Suppressor macrophage treated with lipopolysaccharide for 4 hours (primary cell): ENCODE results near the gene GNAO1.

Source experiments
- DNase-seq: peaks from one replicate; pipeline ENCODE4 v3.0.0-alpha.2; 2020

Gene GNAO1

DNA sequence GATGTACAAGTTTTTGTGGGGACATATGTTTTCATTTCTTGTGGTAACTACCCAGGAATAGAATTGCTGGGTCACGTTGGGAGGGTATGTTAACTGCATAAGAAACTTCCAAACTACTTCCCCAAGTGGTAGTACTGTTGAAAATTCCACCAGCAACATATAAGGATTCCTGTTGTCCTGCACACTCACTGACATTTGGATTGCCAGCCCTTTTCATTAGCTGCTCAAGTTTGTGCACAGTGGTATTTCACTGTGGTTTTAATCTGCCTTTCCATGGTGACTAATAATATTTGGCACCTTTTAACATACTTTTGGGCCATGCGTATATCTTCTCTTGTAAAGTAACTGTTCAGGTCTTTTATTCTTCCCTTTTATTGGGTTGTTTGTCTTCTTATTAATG lies 103.3 kb downstream of the GNAO1 start:
- DNase-seq, result no peak

DNA sequence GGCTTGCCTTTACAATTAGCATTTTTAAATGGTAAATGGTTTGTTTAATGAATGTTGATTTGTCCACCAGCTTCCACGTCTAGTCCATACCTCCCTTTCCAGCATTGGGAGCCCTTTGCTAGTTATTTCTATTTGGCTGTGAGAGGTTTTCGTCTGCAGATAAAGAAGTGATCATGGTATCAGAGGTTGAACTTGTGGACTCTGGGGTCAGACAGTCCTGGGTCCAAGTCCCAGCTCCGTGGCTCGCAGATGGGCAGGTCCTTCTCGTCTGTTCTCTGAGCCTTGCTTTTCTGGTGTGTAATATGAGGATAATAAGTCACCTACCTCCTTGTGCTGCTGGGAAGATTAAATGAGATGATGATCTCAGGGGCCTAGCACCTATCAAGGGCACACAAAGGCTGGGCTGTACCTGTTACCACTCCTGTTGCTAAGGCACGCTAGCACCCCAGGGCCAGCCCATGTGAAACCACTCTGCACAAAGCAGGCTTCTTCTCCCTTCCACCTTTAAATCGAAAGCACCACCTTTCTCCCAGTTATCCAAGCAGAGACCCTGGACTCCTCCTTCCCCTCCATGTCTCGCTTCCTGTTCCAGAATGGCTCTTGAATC lies 103.9 kb downstream of the GNAO1 start:
- no peak for DNase-seq

GRCh38 chr16:56295739-56296527 lies 104.6 kb downstream of the GNAO1 start:
- DNase-seq, result no peak

- DNase-seq, result no peak
Measured at GRCh38 chr16:56297684-56298083, 106.4 kb downstream of the GNAO1 start.

DNA sequence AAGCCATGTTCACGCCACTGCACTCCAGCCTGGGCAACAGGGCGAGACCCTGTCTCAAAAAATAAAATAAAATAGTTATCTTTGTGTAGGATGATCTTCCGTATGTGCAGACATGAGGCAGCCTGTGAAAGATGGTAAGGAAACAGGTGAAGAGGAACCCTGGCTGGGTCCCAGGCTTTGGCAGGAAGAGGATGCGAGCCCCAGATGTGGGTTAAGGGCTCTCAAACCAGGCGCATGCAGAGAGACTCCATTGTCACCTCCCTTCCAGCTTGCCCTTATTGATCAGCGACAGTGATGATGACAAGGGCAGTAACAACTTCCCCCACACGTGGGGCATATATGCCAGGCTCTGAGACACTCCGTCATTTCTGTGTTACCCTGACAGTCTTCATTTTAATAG lies 106.8 kb downstream of the GNAO1 start:
- DNase-seq, result no peak

- DNase-seq, result peak; percentile 27
Measured at GRCh38 chr16:56298948-56299596, 107.8 kb downstream of the GNAO1 start.

DNA sequence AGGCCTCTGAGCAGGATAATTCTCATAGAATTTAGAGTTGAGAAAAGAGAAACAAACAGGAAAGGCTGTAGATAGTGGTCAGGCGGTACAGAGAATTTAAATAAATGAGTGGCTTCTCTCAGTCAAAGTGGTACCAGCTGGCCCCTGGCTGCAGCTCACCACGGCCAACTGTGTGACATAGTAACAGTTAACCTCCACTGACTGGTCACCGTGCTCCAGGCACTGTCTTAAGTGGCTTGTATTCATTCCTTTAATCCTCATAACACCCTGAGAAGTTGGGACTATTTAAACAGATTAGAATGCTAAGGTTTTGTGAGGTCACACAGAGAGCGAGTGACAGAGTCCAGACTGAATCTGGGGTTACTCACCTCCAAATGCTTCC lies 108.9 kb downstream of the GNAO1 start:
- no peak for DNase-seq

GRCh38 chr16:56300891-56301850 lies 109.9 kb downstream of the GNAO1 start:
- no peak for DNase-seq

GRCh38 chr16:56302506-56302905 lies 111.2 kb downstream of the GNAO1 start:
- DNase-seq, result no peak

DNA sequence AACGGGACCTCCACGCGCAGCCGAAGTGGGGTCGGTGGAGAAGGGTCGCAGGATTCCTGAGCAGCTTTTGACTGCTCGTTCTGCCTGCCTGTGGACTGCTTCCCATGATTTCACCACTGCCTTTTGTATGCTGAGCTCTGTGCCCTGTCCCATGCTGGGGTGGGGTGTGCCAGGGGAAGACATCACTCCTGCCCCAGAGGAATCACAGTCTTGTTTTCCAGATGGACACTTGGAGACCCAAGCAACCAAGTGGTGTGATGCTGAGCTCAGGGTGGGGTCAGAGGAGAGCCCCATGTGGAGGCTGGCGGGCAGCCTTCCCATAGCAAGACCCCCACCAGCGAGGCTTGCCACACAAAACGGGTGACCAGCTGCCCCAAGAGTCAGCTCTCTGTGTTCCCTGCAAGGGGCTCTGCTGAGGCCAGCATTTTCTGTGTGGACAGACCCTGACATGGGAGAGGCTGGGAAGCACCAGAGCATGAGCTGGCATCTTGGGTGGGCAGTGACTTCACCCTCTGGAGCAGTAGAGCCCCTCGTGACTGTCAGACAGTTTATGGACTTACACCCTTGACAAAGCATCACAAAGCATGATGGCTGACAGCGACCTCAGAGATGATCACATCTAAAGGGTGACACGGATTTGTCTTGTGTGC lies 111.9 kb downstream of the GNAO1 start:
- DNase-seq, result no peak

GRCh38 chr16:56303880-56304279 lies 112.6 kb downstream of the GNAO1 start:
- no peak for DNase-seq

- DNase-seq, result no peak
Measured at GRCh38 chr16:56305956-56306565, 114.8 kb downstream of the GNAO1 start.

GRCh38 chr16:56306690-56307533 lies 115.6 kb downstream of the GNAO1 start:
- no peak for DNase-seq

GRCh38 chr16:56307534-56307873 lies 116.2 kb downstream of the GNAO1 start:
- DNase-seq, result no peak

GRCh38 chr16:56309008-56309407 lies 117.7 kb downstream of the GNAO1 start:
- DNase-seq, result no peak

- DNase-seq, result no peak
Measured at GRCh38 chr16:56310690-56311089, 119.4 kb downstream of the GNAO1 start.

- no peak for DNase-seq
Measured at GRCh38 chr16:56311208-56312027, 120.1 kb downstream of the GNAO1 start.

- DNase-seq, result no peak
Measured at GRCh38 chr16:56312028-56312300, 120.7 kb downstream of the GNAO1 start.

GRCh38 chr16:56312556-56312955 lies 121.3 kb downstream of the GNAO1 start:
- no peak for DNase-seq

GRCh38 chr16:56314244-56314850 lies 123.1 kb downstream of the GNAO1 start:
- no peak for DNase-seq
